Measurements from ENCODE around the gene CADPS2. TPM values are rescaled to one million over a fixed set of nuclear protein-coding genes. Genes with fewer than 3 reads are reported as not detected.

Gene CADPS2
- total RNA-seq, 2 experiments from 2014 or later, result not detected

DNA sequence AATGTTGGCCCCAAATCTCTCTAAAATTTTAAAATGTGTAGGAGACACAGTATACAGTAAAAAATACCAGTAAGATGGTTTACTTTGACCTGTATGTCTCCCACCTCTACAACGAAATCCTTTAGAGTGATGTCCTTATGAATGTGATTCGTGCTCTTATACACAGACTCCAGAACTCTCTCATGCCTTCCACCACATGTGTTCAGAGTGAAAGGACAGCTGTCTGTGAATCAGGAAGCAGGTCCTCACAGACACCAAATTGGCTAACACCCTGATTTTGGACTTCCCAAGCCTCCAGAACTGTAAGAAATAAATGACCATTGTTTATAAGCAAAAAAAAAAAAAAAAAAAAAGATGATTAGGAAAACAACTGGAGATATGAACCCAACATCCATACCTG, 222.5 kb downstream of the CADPS2 start:
- CTCF ChIA-PET (ENCODE audit: unreplicated experiment), result no interaction called here
- BruUV-seq (replicated peaks), result no TSS peak
- H3K4me1 ChIP-seq (ENCODE audit: insufficient read depth, low read length, poor library complexity, severe bottlenecking), result no peaks in the 10 kb centered on the region
- POLR2A ChIA-PET, result no interaction called here
- no peaks in the 10 kb centered on the region for H3K36me3 ChIP-seq (ENCODE audit: insufficient read depth, low read length)
- no peaks in the 10 kb centered on the region for H3K9me3 ChIP-seq (ENCODE audit: low read length)
- H4K20me1 ChIP-seq (ENCODE audit: insufficient read depth, low read length), result no peaks in the 10 kb centered on the region
- H3K4me3 ChIP-seq (ENCODE audit: low read depth, low read length, poor library complexity, severe bottlenecking), result no peak overlapping the region
- intact Hi-C loops (cut with micrococcal nuclease; ENCODE audit: unreplicated experiment), result no loop called here
- H3K9me2 ChIP-seq (ENCODE audit: insufficient read depth, low read length), result no peaks in the 10 kb centered on the region
- no peak for DNase-seq (ENCODE audit: low spot score)
- H3K27ac ChIP-seq (ENCODE audit: low read depth, low read length, poor library complexity, severe bottlenecking), result no peak overlapping the region
- no peak overlapping the region for H2AFZ ChIP-seq (ENCODE audit: low read length)
- H3K4me2 ChIP-seq (ENCODE audit: low read length), result no peak overlapping the region
- TF ChIP-seq, protein P1, sequence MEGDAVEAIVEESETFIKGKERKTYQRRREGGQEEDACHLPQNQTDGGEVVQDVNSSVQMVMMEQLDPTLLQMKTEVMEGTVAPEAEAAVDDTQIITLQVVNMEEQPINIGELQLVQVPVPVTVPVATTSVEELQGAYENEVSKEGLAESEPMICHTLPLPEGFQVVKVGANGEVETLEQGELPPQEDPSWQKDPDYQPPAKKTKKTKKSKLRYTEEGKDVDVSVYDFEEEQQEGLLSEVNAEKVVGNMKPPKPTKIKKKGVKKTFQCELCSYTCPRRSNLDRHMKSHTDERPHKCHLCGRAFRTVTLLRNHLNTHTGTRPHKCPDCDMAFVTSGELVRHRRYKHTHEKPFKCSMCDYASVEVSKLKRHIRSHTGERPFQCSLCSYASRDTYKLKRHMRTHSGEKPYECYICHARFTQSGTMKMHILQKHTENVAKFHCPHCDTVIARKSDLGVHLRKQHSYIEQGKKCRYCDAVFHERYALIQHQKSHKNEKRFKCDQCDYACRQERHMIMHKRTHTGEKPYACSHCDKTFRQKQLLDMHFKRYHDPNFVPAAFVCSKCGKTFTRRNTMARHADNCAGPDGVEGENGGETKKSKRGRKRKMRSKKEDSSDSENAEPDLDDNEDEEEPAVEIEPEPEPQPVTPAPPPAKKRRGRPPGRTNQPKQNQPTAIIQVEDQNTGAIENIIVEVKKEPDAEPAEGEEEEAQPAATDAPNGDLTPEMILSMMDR (conservative IDR thresholded peaks at IDR 0.05; ENCODE audit: low read length), result no peak
- TF ChIP-seq EZH2phosphoT487 (IDR thresholded peaks at IDR 0.05; ENCODE audit: borderline replicate concordance, low read depth, low read length), result no peak
- H3K79me2 ChIP-seq (ENCODE audit: insufficient read depth, low read depth, low read length), result no peaks in the 10 kb centered on the region

DNA sequence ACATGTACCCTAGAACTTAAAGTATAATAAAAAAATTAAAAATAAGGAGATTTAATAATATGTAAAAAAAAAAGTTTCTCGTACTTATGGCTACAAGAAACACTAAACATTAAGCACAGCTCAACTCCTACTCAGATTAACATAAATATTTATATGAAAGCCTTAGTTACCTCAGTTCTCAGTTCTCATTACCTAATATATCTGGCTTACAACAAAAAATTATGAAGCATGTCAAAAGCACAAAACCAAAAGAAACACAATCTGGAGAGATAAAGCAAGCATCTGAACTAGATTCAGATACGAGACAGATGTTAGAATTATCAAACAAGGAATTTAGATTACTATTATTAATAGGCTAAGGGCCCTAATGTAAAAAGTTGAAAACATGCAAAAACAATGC, 227.4 kb downstream of the CADPS2 start:
- no TSS peak for BruUV-seq (replicated peaks)
- Histone ChIP-seq H3K4me1 (ENCODE audit: insufficient read depth, low read length, poor library complexity, severe bottlenecking) (no peaks in the 10 kb centered on the region), H4K20me1 (ENCODE audit: insufficient read depth, low read length) (no peaks in the 10 kb centered on the region), H3K4me3 (ENCODE audit: low read depth, low read length, poor library complexity, severe bottlenecking) (no peak overlapping the region), H3K4me2 (ENCODE audit: low read length) (no peak overlapping the region), H3K36me3 (ENCODE audit: insufficient read depth, low read length) (no peaks in the 10 kb centered on the region), H3K9me3 (ENCODE audit: low read length) (no peaks in the 10 kb centered on the region), H2AFZ (ENCODE audit: low read length) (no peak overlapping the region), H3K27ac (ENCODE audit: low read depth, low read length, poor library complexity, severe bottlenecking) (no peak overlapping the region), H3K9me2 (ENCODE audit: insufficient read depth, low read length) (no peaks in the 10 kb centered on the region), H3K79me2 (ENCODE audit: insufficient read depth, low read depth, low read length) (no peaks in the 10 kb centered on the region)
- intact Hi-C loops (cut with micrococcal nuclease; ENCODE audit: unreplicated experiment), result no loop called here
- ChIA-PET CTCF (ENCODE audit: unreplicated experiment) (no interaction called here), POLR2A (no interaction called here)
- no peak for DNase-seq (ENCODE audit: low spot score)
- TF ChIP-seq, protein P1 (conservative IDR thresholded peaks at IDR 0.05; ENCODE audit: low read length), result no peak
- TF ChIP-seq EZH2phosphoT487 (IDR thresholded peaks at IDR 0.05; ENCODE audit: borderline replicate concordance, low read depth, low read length), result no peak

- H4K20me1 ChIP-seq (ENCODE audit: insufficient read depth, low read length), result no peaks in the 10 kb centered on the region
- H3K9me3 ChIP-seq (ENCODE audit: low read length), result no peaks in the 10 kb centered on the region
- H3K9me2 ChIP-seq (ENCODE audit: insufficient read depth, low read length), result no peaks in the 10 kb centered on the region
- no peak for DNase-seq (ENCODE audit: low spot score)
- no peak overlapping the region for H3K4me3 ChIP-seq (ENCODE audit: low read depth, low read length, poor library complexity, severe bottlenecking)
- H3K4me1 ChIP-seq (ENCODE audit: insufficient read depth, low read length, poor library complexity, severe bottlenecking), result no peaks in the 10 kb centered on the region
- POLR2A ChIA-PET, result interaction anchor here (1.1 kb wide), 1 partner anchor 15 kb away, joined by 3 read pairs; no protein-coding TSS in a partner anchor
- no peak overlapping the region for H2AFZ ChIP-seq (ENCODE audit: low read length)
- H3K27ac ChIP-seq (ENCODE audit: low read depth, low read length, poor library complexity, severe bottlenecking), result no peak overlapping the region
- no peak overlapping the region for H3K4me2 ChIP-seq (ENCODE audit: low read length)
- CTCF ChIA-PET (ENCODE audit: unreplicated experiment), result no interaction called here
- intact Hi-C loops (cut with micrococcal nuclease; ENCODE audit: unreplicated experiment), result no loop called here
- no TSS peak for BruUV-seq (replicated peaks)
- no peaks in the 10 kb centered on the region for H3K36me3 ChIP-seq (ENCODE audit: insufficient read depth, low read length)
- no peaks in the 10 kb centered on the region for H3K79me2 ChIP-seq (ENCODE audit: insufficient read depth, low read depth, low read length)
- TF ChIP-seq, protein P1 (conservative IDR thresholded peaks at IDR 0.05; ENCODE audit: low read length), result no peak
- TF ChIP-seq EZH2phosphoT487 (IDR thresholded peaks at IDR 0.05; ENCODE audit: borderline replicate concordance, low read depth, low read length), result no peak
Measured at GRCh38 chr7:122653685-122654084, 232.6 kb downstream of the CADPS2 start.
